ENCODE data around the gene GMDS. TPM values are rescaled to one million over a fixed set of nuclear protein-coding genes. Genes with fewer than 3 reads are reported as not detected.

Gene GMDS
- total RNA-seq, 1 experiment from 2014 or later = 35.0 TPM

- TF ChIP-seq HMGXB4 (CRISPR knock-in tag; IDR thresholded peaks at IDR 0.05) (no peak), ZNF263 (CRISPR knock-in tag; IDR thresholded peaks at IDR 0.05; ENCODE audit: low read depth) (no peak), EMX1 (CRISPR knock-in tag; IDR thresholded peaks at IDR 0.05) (no peak), FOXP4 (CRISPR knock-in tag; IDR thresholded peaks at IDR 0.05) (no peak), HMGA2 (CRISPR knock-in tag; IDR thresholded peaks at IDR 0.05) (no peak), ZNF532 (CRISPR knock-in tag; IDR thresholded peaks at IDR 0.05; ENCODE audit: borderline replicate concordance) (no peak), NR3C1 (CRISPR knock-in tag; conservative IDR thresholded peaks at IDR 0.05; ENCODE audit: low read depth) (no peak), ELF4 (CRISPR knock-in tag; IDR thresholded peaks at IDR 0.05; ENCODE audit: low read depth) (no peak)
Observed at GRCh38 chr6:1871724-1872315, 373.6 kb downstream of the GMDS start (continued).

GRCh38 chr6:1870932-1871331 is 374.5 kb downstream of the GMDS start:
- Mint-ChIP-seq H3K4me1 (peaks cover 64% of the 10 kb centered on the region), H3K27me3 (ENCODE audit: low read depth) (no peaks in the 10 kb centered on the region), H3K27ac (peak overlapping the region; percentile 47; the same call in 1 of the 2 replicates), H3K9me3 (no peaks in the 10 kb centered on the region), H3K36me3 (no peaks in the 10 kb centered on the region), H3K4me3 (no peak overlapping the region)
- DNase-seq (ENCODE audit: low spot score) = no peak
- CTCF ChIA-PET = interaction anchor here (0.6 to 1.1 kb wide), 4 partner anchors 14 to 338 kb away, joined by 3 to 4 read pairs (median 3); no protein-coding TSS in a partner anchor
- ATAC-seq = peak; percentile 19; the same call in 1 of the 2 replicates
- POLR2A ChIA-PET = no interaction called here
- no peak for TF ChIP-seq ZNF317 (CRISPR knock-in tag; IDR thresholded peaks at IDR 0.05; ENCODE audit: borderline replicate concordance, low read depth)
- no peak for TF ChIP-seq NR2C2 (CRISPR knock-in tag; IDR thresholded peaks at IDR 0.05)
- no peak for TF ChIP-seq ZNF263 (CRISPR knock-in tag; IDR thresholded peaks at IDR 0.05; ENCODE audit: low read depth)
- TF ChIP-seq FOXP1 (CRISPR knock-in tag; IDR thresholded peaks at IDR 0.05; ENCODE audit: borderline replicate concordance) = no peak
- no peak for TF ChIP-seq ZNF425 (CRISPR knock-in tag; conservative IDR thresholded peaks at IDR 0.05)
- TF ChIP-seq GABPB1 (CRISPR knock-in tag; IDR thresholded peaks at IDR 0.05) = no peak
- no peak for TF ChIP-seq AR (CRISPR knock-in tag; IDR thresholded peaks at IDR 0.05)
- no peak for TF ChIP-seq AFF4 (CRISPR knock-in tag; IDR thresholded peaks at IDR 0.05; ENCODE audit: borderline replicate concordance)
- no peak for TF ChIP-seq SOX15 (CRISPR knock-in tag; IDR thresholded peaks at IDR 0.05)

Measured in WTC11 (cell line).